Breast epithelium (tissue), 4 donors: ENCODE data around the gene RANBP17. TPM values are rescaled to one million over a fixed set of nuclear protein-coding genes. Genes with fewer than 3 reads are reported as not detected.

Experiments
- DNase-seq, 2 donors: peaks; one replicate each; pipeline ENCODE4 v3.0.0-alpha.2; 2019; ENCODE audit warnings: low spot score in 2 of 2
- H3K27ac ChIP-seq, 2 donors: fragments of 200-600 bp; sonication (generic) in 1 of 2; one replicate each; pipeline ENCODE4 v1.5.1; 2016 to 2019; ENCODE audit warnings: mild to moderate bottlenecking in 1 of 2
- H3K27me3 ChIP-seq, 2 donors: fragments of 200-600 bp; sonication (generic) in 1 of 2; one replicate each; pipeline versions ENCODE4 v1.5.1 to v1.6.0; 2017 to 2019; ENCODE audit warnings: control low read depth in 1 of 2, mild to moderate bottlenecking in 1 of 2
- H3K36me3 ChIP-seq: fragments of 200-600 bp; one replicate; pipeline ENCODE4 v1.5.1; 2019
- H3K4me1 ChIP-seq, 2 donors: fragments of 200-600 bp; sonication (generic); one replicate each; pipeline ENCODE4 v1.5.1; 2016 to 2019; ENCODE audit warnings: control low read depth in 1 of 2
- H3K4me3 ChIP-seq, 3 donors: fragments of 200-600 bp; sonication (generic); 1 replicate in 2 of 3; 2 replicates in 1 of 3; pipeline ENCODE4 v1.5.1; 2016 to 2019; ENCODE audit warnings: mild to moderate bottlenecking in 3 of 3, moderate library complexity in 2 of 3
- H3K9me3 ChIP-seq, 2 donors: fragments of 200-600 bp; sonication (generic) in 1 of 2; one replicate each; pipeline ENCODE4 v1.5.1; 2016 to 2019; ENCODE audit warnings: control low read depth in 1 of 2
- POLR2A ChIP-seq: fragments of 450-650 bp; IDR thresholded peaks from one replicate; pipeline ENCODE4 v1.6.1; 2016; ENCODE audit warnings: antibody characterized with exemption, mild to moderate bottlenecking, moderate library complexity
- POLR2AphosphoS5 ChIP-seq, 3 donors: sonication (generic); formaldehyde crosslinking; IDR thresholded peaks; one replicate each; pipeline ENCODE4 v1.6.1; 2017; ENCODE audit warnings: antibody characterized with exemption in 3 of 3
- intact Hi-C: fragments of 100-400 bp; cut with DNase I; formaldehyde crosslinking; loops from one replicate; pipeline ENCODE4 v1.15.1; 2023; ENCODE audit warnings: low total_unique reads
- total RNA-seq, 3 donors: library from RNA; depleted of rRNA; stranded (reverse); fragments of >200 nt; gene quantifications; one replicate each; pipeline ENCODE4 v1.1.0, GENCODE V29; 2016
- TF ChIP-seq, protein P1 (sequence below), 3 donors: fragments of 450-650 bp; IDR thresholded peaks; one replicate each; pipeline ENCODE4 v1.5.1; 2016 to 2017; ENCODE audit warnings: antibody characterized with exemption in 3 of 3, mild to moderate bottlenecking in 3 of 3, moderate library complexity in 3 of 3

RANBP17 gene
- total RNA-seq, 3 donors from 2014 or later, result 6.9 to 28.4 (median 13.4) TPM

DNA sequence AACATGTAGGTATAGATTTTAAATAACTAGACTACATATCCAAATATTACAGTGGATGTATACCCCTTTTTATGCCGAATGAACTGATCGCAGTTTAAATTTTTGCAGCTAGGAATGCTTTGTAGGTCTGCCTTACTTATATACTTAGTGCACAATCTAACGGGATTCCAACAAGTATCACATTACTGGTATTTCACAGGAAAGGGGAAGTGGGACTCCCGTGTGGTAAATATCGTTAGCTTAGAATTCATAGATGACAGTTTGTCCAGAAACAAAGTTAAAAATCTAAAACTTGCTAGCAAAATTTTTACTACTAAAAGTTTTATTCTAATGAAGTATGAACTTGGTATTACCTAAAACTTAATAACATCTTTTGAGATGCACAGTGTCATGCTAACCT lies 253.7 kb downstream of the RANBP17 start:
- Histone ChIP-seq H3K36me3 (no peaks in the 10 kb centered on the region), H3K27ac (no peak overlapping the region), H3K27me3 (no peaks in the 10 kb centered on the region), H3K4me1 (no peaks in the 10 kb centered on the region), H3K9me3 (peaks cover 0 to 9% of the 10 kb centered on the region in 2 donors), H3K4me3 (no peak overlapping the region)
- DNase-seq, result no peak
- TF ChIP-seq, protein P1, sequence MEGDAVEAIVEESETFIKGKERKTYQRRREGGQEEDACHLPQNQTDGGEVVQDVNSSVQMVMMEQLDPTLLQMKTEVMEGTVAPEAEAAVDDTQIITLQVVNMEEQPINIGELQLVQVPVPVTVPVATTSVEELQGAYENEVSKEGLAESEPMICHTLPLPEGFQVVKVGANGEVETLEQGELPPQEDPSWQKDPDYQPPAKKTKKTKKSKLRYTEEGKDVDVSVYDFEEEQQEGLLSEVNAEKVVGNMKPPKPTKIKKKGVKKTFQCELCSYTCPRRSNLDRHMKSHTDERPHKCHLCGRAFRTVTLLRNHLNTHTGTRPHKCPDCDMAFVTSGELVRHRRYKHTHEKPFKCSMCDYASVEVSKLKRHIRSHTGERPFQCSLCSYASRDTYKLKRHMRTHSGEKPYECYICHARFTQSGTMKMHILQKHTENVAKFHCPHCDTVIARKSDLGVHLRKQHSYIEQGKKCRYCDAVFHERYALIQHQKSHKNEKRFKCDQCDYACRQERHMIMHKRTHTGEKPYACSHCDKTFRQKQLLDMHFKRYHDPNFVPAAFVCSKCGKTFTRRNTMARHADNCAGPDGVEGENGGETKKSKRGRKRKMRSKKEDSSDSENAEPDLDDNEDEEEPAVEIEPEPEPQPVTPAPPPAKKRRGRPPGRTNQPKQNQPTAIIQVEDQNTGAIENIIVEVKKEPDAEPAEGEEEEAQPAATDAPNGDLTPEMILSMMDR (IDR thresholded peaks at IDR 0.05), result no peak
- TF ChIP-seq POLR2A, result no peak
- TF ChIP-seq POLR2AphosphoS5 (IDR thresholded peaks at IDR 0.05), result no peak
- intact Hi-C loops, result no loop called here

DNA sequence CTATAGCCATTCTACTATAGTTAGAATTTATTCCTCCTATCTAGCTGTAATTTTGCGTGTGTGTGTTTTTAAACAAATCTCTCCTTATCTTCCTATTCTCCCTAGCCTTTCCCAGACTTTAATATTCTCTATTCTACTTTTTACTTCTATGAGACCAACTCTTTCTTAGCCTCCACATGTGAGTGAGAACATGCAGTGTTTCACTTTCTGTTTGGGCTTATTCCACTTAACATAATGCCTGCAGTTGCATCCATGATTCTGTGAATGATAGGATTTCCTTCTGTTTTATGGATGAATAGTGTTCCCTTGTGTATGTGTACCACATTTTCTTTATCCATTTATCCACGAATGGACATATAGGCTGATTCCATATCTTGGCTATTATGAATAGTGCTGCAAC lies 254.9 kb downstream of the RANBP17 start:
- no peak for DNase-seq
- H3K27me3 ChIP-seq, result no peaks in the 10 kb centered on the region
- no peaks in the 10 kb centered on the region for H3K4me1 ChIP-seq
- H3K9me3 ChIP-seq, result peaks cover 0 to 9% of the 10 kb centered on the region in 2 donors
- intact Hi-C loops, result no loop called here
- no peak overlapping the region for H3K4me3 ChIP-seq
- no peak overlapping the region for H3K27ac ChIP-seq
- H3K36me3 ChIP-seq, result no peaks in the 10 kb centered on the region
- TF ChIP-seq POLR2AphosphoS5 (IDR thresholded peaks at IDR 0.05), result no peak
- TF ChIP-seq, protein P1 (IDR thresholded peaks at IDR 0.05), result no peak
- TF ChIP-seq POLR2A, result no peak

DNA sequence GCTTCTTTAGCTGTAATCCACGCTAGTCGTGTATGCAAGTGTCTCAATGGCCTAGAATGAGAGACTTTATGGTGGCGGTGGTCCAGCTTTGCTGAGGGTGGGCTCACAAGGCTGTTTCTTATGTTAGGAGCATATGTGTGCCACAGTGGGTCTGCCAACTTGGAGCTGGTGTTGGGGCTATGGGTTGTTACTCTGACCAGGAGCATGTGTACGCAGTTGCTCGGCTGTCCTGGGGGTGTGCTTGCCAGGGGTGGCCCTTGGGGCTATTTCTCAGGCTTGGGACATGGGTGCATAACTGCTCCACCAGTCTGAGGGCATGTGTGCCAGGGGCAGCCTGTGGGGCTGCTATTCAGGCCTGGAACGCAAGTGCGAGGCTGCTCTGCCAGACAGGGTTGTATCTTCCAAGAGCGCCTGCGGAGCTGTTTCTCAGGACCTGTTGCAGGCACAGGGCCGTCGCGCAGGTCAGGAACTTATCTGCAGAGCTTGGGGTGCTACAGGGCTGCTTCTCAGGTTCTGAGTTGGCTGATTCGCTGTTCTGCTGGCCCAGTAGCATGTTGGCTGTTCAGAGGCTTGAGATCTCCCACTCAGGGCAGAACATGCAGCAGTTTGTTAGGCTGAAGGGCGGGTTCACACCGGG lies 259.3 kb downstream of the RANBP17 start:
- TF ChIP-seq POLR2AphosphoS5 (IDR thresholded peaks at IDR 0.05) (no peak), POLR2A (no peak)
- TF ChIP-seq, protein P1 (IDR thresholded peaks at IDR 0.05), result no peak
- no peak overlapping the region for H3K27ac ChIP-seq
- intact Hi-C loops, result no loop called here
- H3K4me1 ChIP-seq, result no peaks in the 10 kb centered on the region
- H3K4me3 ChIP-seq, result no peak overlapping the region
- H3K27me3 ChIP-seq, result no peaks in the 10 kb centered on the region
- H3K36me3 ChIP-seq, result no peaks in the 10 kb centered on the region
- peaks cover 0 to 9% of the 10 kb centered on the region in 2 donors for H3K9me3 ChIP-seq
- DNase-seq, result no peak

DNA sequence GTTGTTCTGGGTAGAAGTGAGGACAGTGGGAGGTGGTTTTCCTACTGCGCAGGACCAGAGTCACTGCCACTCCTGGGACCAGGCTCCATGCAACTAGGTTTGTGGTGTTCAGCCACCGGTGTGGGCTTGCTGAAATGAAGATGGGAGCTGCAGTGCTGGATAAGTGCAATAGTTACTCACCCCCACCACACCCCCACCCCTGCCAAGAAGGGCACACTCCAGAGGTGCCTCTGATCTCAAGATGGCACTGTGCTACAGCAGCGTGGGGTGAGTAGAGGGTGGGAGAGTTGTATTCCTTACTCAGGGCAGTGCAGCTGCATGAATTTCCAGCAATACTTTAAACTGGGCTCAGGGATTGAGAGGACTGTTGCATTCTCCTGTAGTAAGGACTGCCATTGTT lies 259.8 kb downstream of the RANBP17 start:
- Histone ChIP-seq H3K4me3 (no peak overlapping the region), H3K27me3 (no peaks in the 10 kb centered on the region), H3K4me1 (no peaks in the 10 kb centered on the region), H3K36me3 (no peaks in the 10 kb centered on the region), H3K9me3 (peaks cover 0 to 9% of the 10 kb centered on the region in 2 donors), H3K27ac (no peak overlapping the region)
- intact Hi-C loops, result no loop called here
- TF ChIP-seq POLR2A, result no peak
- no peak for TF ChIP-seq POLR2AphosphoS5 (IDR thresholded peaks at IDR 0.05)
- TF ChIP-seq, protein P1 (IDR thresholded peaks at IDR 0.05), result no peak
- DNase-seq, result no peak

DNA sequence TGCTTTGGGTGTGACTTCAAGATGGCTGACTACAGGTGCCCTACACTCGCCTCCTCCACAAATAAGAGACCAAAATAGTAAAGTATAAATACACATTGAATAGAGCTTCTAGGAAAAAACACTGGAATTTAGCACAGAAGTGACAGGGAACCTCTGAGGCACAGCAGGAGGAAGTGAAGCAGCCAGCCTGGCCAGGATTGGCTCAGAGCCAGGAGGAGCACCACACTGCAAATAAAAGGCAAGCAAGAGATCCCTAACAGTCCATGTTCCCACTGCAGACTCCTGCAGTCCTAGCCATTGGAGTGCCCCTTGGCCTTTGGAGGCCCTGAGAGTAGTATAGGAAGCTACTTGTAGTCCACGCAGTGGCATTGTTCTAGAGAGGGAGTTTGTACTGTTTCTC lies 260.6 kb downstream of the RANBP17 start:
- no peaks in the 10 kb centered on the region for H3K27me3 ChIP-seq
- no peaks in the 10 kb centered on the region for H3K36me3 ChIP-seq
- DNase-seq, result no peak
- intact Hi-C loops, result no loop called here
- H3K4me1 ChIP-seq, result no peaks in the 10 kb centered on the region
- no peak for TF ChIP-seq POLR2A
- TF ChIP-seq, protein P1 (IDR thresholded peaks at IDR 0.05), result no peak
- no peak for TF ChIP-seq POLR2AphosphoS5 (IDR thresholded peaks at IDR 0.05)
- no peak overlapping the region for H3K27ac ChIP-seq
- H3K9me3 ChIP-seq, result peaks cover 0 to 9% of the 10 kb centered on the region in 2 donors
- no peak overlapping the region for H3K4me3 ChIP-seq
